SW480 (cell line): Measurements from ENCODE around the gene GOLGA8Q.
"Not testable (repeated sequence)": the region's sequence is repeated elsewhere in the genome, so short reads cannot be mapped to it uniquely, and the experiment has no call there.

ENCODE experiments used
- DNase-seq: peaks from one replicate; pipeline ENCODE4 v3.0.0-alpha.2; 2016; ENCODE audit warnings: low spot score

Gene GOLGA8Q

GRCh38 chr15:30551750-30552149, at the start of gene GOLGA8Q:
GOLGA8Q (plus strand) TSS chr15:30552050; CDS start chr15:30552078, 28 bp downstream.
- not testable (repeated sequence) for DNase-seq

GRCh38 chr15:30502904-30503781, 48.7 kb upstream of the GOLGA8Q start:
- not testable (repeated sequence) for DNase-seq

- DNase-seq = not testable (repeated sequence)
Observed at GRCh38 chr15:30504162-30504843, 47.5 kb upstream of the GOLGA8Q start.

GRCh38 chr15:30514545-30514944, 37.3 kb upstream of the GOLGA8Q start:
- DNase-seq = not testable (repeated sequence)

GRCh38 chr15:30523453-30524243, 28.2 kb upstream of the GOLGA8Q start:
- not testable (repeated sequence) for DNase-seq

- DNase-seq = not testable (repeated sequence)
Observed at GRCh38 chr15:30525912-30526311, 25.9 kb upstream of the GOLGA8Q start.

- DNase-seq = not testable (repeated sequence)
Observed at GRCh38 chr15:30529049-30529448, 22.8 kb upstream of the GOLGA8Q start.

GRCh38 chr15:30566949-30567348, 15.1 kb downstream of the GOLGA8Q start:
- DNase-seq = not testable (repeated sequence)

GRCh38 chr15:30573012-30573491, 21.2 kb downstream of the GOLGA8Q start:
- not testable (repeated sequence) for DNase-seq

- not testable (repeated sequence) for DNase-seq
Observed at GRCh38 chr15:30579394-30579970, 27.6 kb downstream of the GOLGA8Q start.

GRCh38 chr15:30580716-30581115, 28.9 kb downstream of the GOLGA8Q start:
- not testable (repeated sequence) for DNase-seq

GRCh38 chr15:30598953-30599352, 47.1 kb downstream of the GOLGA8Q start:
- DNase-seq = not testable (repeated sequence)

- peak; percentile 16 for DNase-seq
Observed at GRCh38 chr15:30603796-30604195, 51.9 kb downstream of the GOLGA8Q start, which contains the start of gene GOLGA8H. GOLGA8H (plus strand) TSS chr15:30604028; CDS start chr15:30604126, 98 bp downstream.
